Choroid plexus epithelial cell (primary cell): ENCODE results near the gene IFNL3.

Experiments
- DNase-seq: peaks from one replicate; pipeline ENCODE4 v3.0.0-alpha.2; 2010; ENCODE audit warnings: low read depth
- H3K4me3 ChIP-seq: 2 replicates; pipeline ENCODE4 v1.5.1; 2011; ENCODE audit warnings: low read depth, mild to moderate bottlenecking, control low read depth, low read length, moderate library complexity
- CTCF ChIP-seq: conservative IDR thresholded peaks from 2 replicates; pipeline ENCODE4 v1.5.1; 2011; ENCODE audit warnings: low read depth, mild to moderate bottlenecking, control low read depth, inconsistent platforms, low read length, moderate library complexity

The IFNL3 gene

GRCh38 chr19:39209196-39209595, 35.6 kb downstream of the IFNL3 start:
- DNase-seq, result no peak
- no peak overlapping the region for H3K4me3 ChIP-seq
- TF ChIP-seq CTCF, result no peak

GRCh38 chr19:39208175-39208795, 36.5 kb downstream of the IFNL3 start:
- TF ChIP-seq CTCF, result no peak
- no peak overlapping the region for H3K4me3 ChIP-seq
- DNase-seq, result no peak

- no peak for TF ChIP-seq CTCF
- no peak overlapping the region for H3K4me3 ChIP-seq
- DNase-seq, result no peak
These were observed 37.4 kb downstream of the IFNL3 start for GRCh38 chr19:39207293-39207836.

- no peak for DNase-seq
- no peak for TF ChIP-seq CTCF
- H3K4me3 ChIP-seq, result no peak overlapping the region
These were observed 38.7 kb downstream of the IFNL3 start for GRCh38 chr19:39206122-39206521.

- H3K4me3 ChIP-seq, result no peak overlapping the region
- no peak for DNase-seq
- no peak for TF ChIP-seq CTCF
These were observed 39.4 kb downstream of the IFNL3 start for GRCh38 chr19:39205449-39205764.

GRCh38 chr19:39203372-39204341, 41.1 kb downstream of the IFNL3 start, which contains the start of gene SYCN:
SYCN (minus strand) TSS chr19:39204263; CDS start chr19:39204254, 9 bp downstream.
- TF ChIP-seq CTCF, result no peak
- no peak within 1 kb of the TSS for H3K4me3 ChIP-seq
- DNase-seq, result no peak
